WTC11 (cell line): ENCODE measurements around the gene SAMD4A. TPM values are rescaled to one million over a fixed set of nuclear protein-coding genes. Genes with fewer than 3 reads are reported as not detected.

Experiments used
- ATAC-seq: fragments of 200-7000 bp; cut with Tn5 transposase; 2 replicates; pipeline ENCODE4 v1.10.0; 2021; ENCODE audit warnings: mild to moderate bottlenecking, moderate library complexity
- CTCF ChIA-PET: fragments of 300-600 bp; sonication (Branson Sonifier 250); formaldehyde crosslinking; loops from one replicate; lab custom pipeline; 2021; ENCODE audit warnings: antibody characterized with exemption; lab: Charles Lee
- POLR2A ChIA-PET: fragments of 350-600 bp; sonication (Branson Sonifier 250); formaldehyde crosslinking; loops from one replicate; lab custom pipeline; 2021; ENCODE audit warnings: antibody characterized with exemption; lab: Charles Lee
- DNase-seq: peaks from one replicate; pipeline ENCODE4 v3.0.0; 2021; ENCODE audit warnings: low spot score
- H3K27ac Mint-ChIP-seq: 2 replicates; pipeline ENCODE4 v1.8.0; 2021; ENCODE audit warnings: mixed read lengths
- H3K27me3 Mint-ChIP-seq: 2 replicates; pipeline ENCODE4 v1.8.0; 2021; ENCODE audit warnings: low read depth, mild to moderate bottlenecking, moderate library complexity, mixed read lengths
- H3K36me3 Mint-ChIP-seq: 2 replicates; pipeline ENCODE4 v1.8.0; 2021; ENCODE audit warnings: mixed read lengths
- H3K4me1 Mint-ChIP-seq: 2 replicates; pipeline ENCODE4 v1.8.0; 2022; ENCODE audit warnings: mixed read lengths
- H3K4me3 Mint-ChIP-seq: 2 replicates; pipeline ENCODE4 v1.8.0; 2021; ENCODE audit warnings: mild to moderate bottlenecking, moderate library complexity, mixed read lengths
- H3K9me3 Mint-ChIP-seq: 2 replicates; pipeline ENCODE4 v1.8.0; 2021; ENCODE audit warnings: mixed read lengths
- ATF1 ChIP-seq: sonication (generic); formaldehyde crosslinking; IDR thresholded peaks from 2 replicates; pipeline ENCODE4 v1.8.1; 2023; ENCODE audit warnings: mild to moderate bottlenecking, moderate library complexity, missing genetic modification reagents
- CDX4 ChIP-seq: fragments of 250-450 bp; sonication (Bioruptor Pico); IDR thresholded peaks from 2 replicates; pipeline ENCODE4 v1.9.0; 2021; ENCODE audit warnings: moderate library complexity, mild to moderate bottlenecking, inconsistent platforms, borderline replicate concordance
- CREB1 ChIP-seq: sonication (generic); formaldehyde crosslinking; IDR thresholded peaks from 2 replicates; pipeline ENCODE4 v1.8.0; 2023; ENCODE audit warnings: mild to moderate bottlenecking, missing genetic modification reagents
- CREM ChIP-seq: sonication (generic); formaldehyde crosslinking; IDR thresholded peaks from 2 replicates; pipeline ENCODE4 v1.8.1; 2022; ENCODE audit warnings: mild to moderate bottlenecking, missing genetic modification reagents, moderate library complexity
- CTCF ChIP-seq: fragments of 200-600 bp; IDR thresholded peaks from 2 replicates; pipeline ENCODE4 v1.8.0; 2022; ENCODE audit warnings: antibody characterized with exemption
- E2F4 ChIP-seq: sonication (generic); formaldehyde crosslinking; IDR thresholded peaks from 2 replicates; pipeline ENCODE4 v1.8.1; 2022; ENCODE audit warnings: low read depth, mild to moderate bottlenecking, moderate library complexity, missing genetic modification reagents, borderline replicate concordance
- ERG ChIP-seq: fragments of 250-450 bp; sonication (Bioruptor Pico); IDR thresholded peaks from 2 replicates; pipeline ENCODE4 v1.8.0; 2021; ENCODE audit warnings: mild to moderate bottlenecking
- FOXJ3 ChIP-seq: sonication (generic); formaldehyde crosslinking; IDR thresholded peaks from 2 replicates; pipeline ENCODE4 v1.9.0; 2021; ENCODE audit warnings: missing genetic modification reagents, mild to moderate bottlenecking, borderline replicate concordance
- FOXK1 ChIP-seq: sonication (generic); formaldehyde crosslinking; IDR thresholded peaks from 2 replicates; pipeline ENCODE4 v1.8.0; 2022; ENCODE audit warnings: mild to moderate bottlenecking, moderate library complexity, missing genetic modification reagents
- GABPB1 ChIP-seq: sonication (generic); formaldehyde crosslinking; IDR thresholded peaks from 2 replicates; pipeline ENCODE4 v1.8.1; 2023; ENCODE audit warnings: mild to moderate bottlenecking, missing genetic modification reagents
- GTF2I ChIP-seq: fragments of 250-450 bp; sonication (Bioruptor Pico); conservative IDR thresholded peaks from 2 replicates; pipeline ENCODE4 v1.4.0; 2021; ENCODE audit warnings: mild to moderate bottlenecking
- IRF1 ChIP-seq: sonication (generic); formaldehyde crosslinking; IDR thresholded peaks from 2 replicates; pipeline ENCODE4 v1.8.0; 2023; ENCODE audit warnings: missing genetic modification reagents
- MLX ChIP-seq: sonication (generic); formaldehyde crosslinking; IDR thresholded peaks from 2 replicates; pipeline ENCODE4 v1.8.1; 2023; ENCODE audit warnings: mild to moderate bottlenecking, missing genetic modification reagents, moderate library complexity
- MYBL2 ChIP-seq: sonication (generic); formaldehyde crosslinking; IDR thresholded peaks from 2 replicates; pipeline ENCODE4 v1.8.1; 2023; ENCODE audit warnings: mild to moderate bottlenecking, moderate library complexity, missing genetic modification reagents
- NFATC4 ChIP-seq: fragments of 250-450 bp; sonication (Bioruptor Pico); IDR thresholded peaks from 2 replicates; pipeline ENCODE4 v1.9.0; 2021; ENCODE audit warnings: mild to moderate bottlenecking
- NFE2L1 ChIP-seq: sonication (generic); formaldehyde crosslinking; IDR thresholded peaks from 2 replicates; pipeline ENCODE4 v1.8.1; 2023; ENCODE audit warnings: missing genetic modification reagents
- NR1H2 ChIP-seq: sonication (generic); formaldehyde crosslinking; IDR thresholded peaks from 2 replicates; pipeline ENCODE4 v1.9.0; 2021; ENCODE audit warnings: mild to moderate bottlenecking, moderate library complexity, missing genetic modification reagents
- NR2C2 ChIP-seq: sonication (generic); formaldehyde crosslinking; IDR thresholded peaks from 2 replicates; pipeline ENCODE4 v1.8.0; 2022; ENCODE audit warnings: mild to moderate bottlenecking, missing genetic modification reagents
- PREB ChIP-seq: sonication (generic); formaldehyde crosslinking; IDR thresholded peaks from 2 replicates; pipeline ENCODE4 v1.8.1; 2022; ENCODE audit warnings: mild to moderate bottlenecking, missing genetic modification reagents, moderate library complexity, borderline replicate concordance
- SOX15 ChIP-seq: fragments of 250-450 bp; sonication (Bioruptor Pico); IDR thresholded peaks from 2 replicates; pipeline ENCODE4 v1.9.0; 2021; ENCODE audit warnings: mild to moderate bottlenecking
- STAT6 ChIP-seq: sonication (generic); formaldehyde crosslinking; conservative IDR thresholded peaks from 2 replicates; pipeline ENCODE4 v1.8.1; 2023; ENCODE audit warnings: mild to moderate bottlenecking, low read depth, missing genetic modification reagents, moderate library complexity
- TEAD1 ChIP-seq: sonication (generic); formaldehyde crosslinking; IDR thresholded peaks from 2 replicates; pipeline ENCODE4 v1.8.0; 2022; ENCODE audit warnings: mild to moderate bottlenecking, missing genetic modification reagents
- ZBTB21 ChIP-seq: sonication (generic); formaldehyde crosslinking; IDR thresholded peaks from 2 replicates; pipeline ENCODE4 v1.8.1; 2023; ENCODE audit warnings: mild to moderate bottlenecking, missing genetic modification reagents, borderline replicate concordance
- ZNF416 ChIP-seq: fragments of 250-450 bp; sonication (Bioruptor Pico); IDR thresholded peaks from 2 replicates; pipeline ENCODE4 v1.9.0; 2021; ENCODE audit warnings: mild to moderate bottlenecking, inconsistent platforms
- ZNF512 ChIP-seq: sonication (generic); formaldehyde crosslinking; IDR thresholded peaks from 2 replicates; pipeline ENCODE4 v1.8.1; 2022; ENCODE audit warnings: missing genetic modification reagents, borderline replicate concordance
- total RNA-seq: library from RNA; stranded (reverse); gene quantifications from 3 replicates; pipeline ENCODE4 v1.2.3, GENCODE V29; 2021

Gene SAMD4A
- total RNA-seq, 1 experiment from 2014 or later = 6.0 TPM

- Mint-ChIP-seq H3K36me3 (no peaks in the 10 kb centered on the region), H3K4me1 (no peaks in the 10 kb centered on the region)
- no peak for ATAC-seq
- DNase-seq = no peak
- no peak for TF ChIP-seq ATF1 (CRISPR knock-in tag)
- TF ChIP-seq FOXK1 = no peak
- TF ChIP-seq ZBTB21 (CRISPR knock-in tag) = no peak
- TF ChIP-seq IRF1 (CRISPR knock-in tag) = no peak
- no peak for TF ChIP-seq NFE2L1
- no peak for TF ChIP-seq TEAD1 (CRISPR knock-in tag)
- no peak for TF ChIP-seq CREB1 (CRISPR knock-in tag)
- TF ChIP-seq STAT6 = no peak
- no peak for TF ChIP-seq MYBL2
- TF ChIP-seq E2F4 (CRISPR knock-in tag) = no peak
- TF ChIP-seq CDX4 (CRISPR knock-in tag) = no peak
- no peak for TF ChIP-seq FOXJ3 (CRISPR knock-in tag)
- no peak for TF ChIP-seq PREB
- TF ChIP-seq MLX (CRISPR knock-in tag) = no peak
- TF ChIP-seq ZNF512 = no peak
- no peak for TF ChIP-seq CREM
- TF ChIP-seq SOX15 = no peak
- TF ChIP-seq, all 79 proteins: peak for 0
- ChIA-PET POLR2A (no interaction called here), CTCF (interaction anchor here (0.5 to 4.3 kb wide), 3 partner anchors 11 to 219 kb away, joined by 4 to 22 read pairs (median 14); no protein-coding TSS in a partner anchor)
- Mint-ChIP-seq H3K27me3 (peaks cover 4% of the 10 kb centered on the region), H3K9me3 (peaks cover 12% of the 10 kb centered on the region), H3K27ac (no peak overlapping the region), H3K4me3 (no peak overlapping the region)
Observed at GRCh38 chr14:54816450-54816849, 249.5 kb downstream of the SAMD4A start.

- peaks cover 2% of the 10 kb centered on the region for H3K27me3 Mint-ChIP-seq
- ATAC-seq (no peak), DNase-seq (no peak)
- ChIA-PET CTCF (interaction anchor here (0.9 to 4.3 kb wide), 4 partner anchors 10 to 44 kb away, joined by 3 to 22 read pairs (median 8); no protein-coding TSS in a partner anchor), POLR2A (interaction anchor here (0.6 kb wide), 1 partner anchor 334 kb away, joined by 3 read pairs; no protein-coding TSS in a partner anchor)
- H3K9me3 Mint-ChIP-seq = peaks cover 12% of the 10 kb centered on the region
- no peaks in the 10 kb centered on the region for H3K36me3 Mint-ChIP-seq
- no peak overlapping the region for H3K4me3 Mint-ChIP-seq
- no peak overlapping the region for H3K27ac Mint-ChIP-seq
- H3K4me1 Mint-ChIP-seq = no peaks in the 10 kb centered on the region
- no peak for TF ChIP-seq CTCF
- no peak for TF ChIP-seq GABPB1 (CRISPR knock-in tag)
- no peak for TF ChIP-seq NR2C2
- no peak for TF ChIP-seq ERG (CRISPR knock-in tag)
- no peak for TF ChIP-seq FOXJ3 (CRISPR knock-in tag)
- TF ChIP-seq NFATC4 (CRISPR knock-in tag) = no peak
- TF ChIP-seq ZNF416 = no peak
- TF ChIP-seq NR1H2 (CRISPR knock-in tag) = no peak
- no peak for TF ChIP-seq GTF2I (CRISPR knock-in tag)
Observed at GRCh38 chr14:54817506-54817905, 250.6 kb downstream of the SAMD4A start.
